Subcutaneous abdominal adipose tissue (tissue), 5 donors: ENCODE measurements around the gene THEM4.
A peak's percentile ranks its signal among the peaks of the same experiment; 100 is the strongest.

Source experiments
- H3K27ac ChIP-seq: one replicate; pipeline ENCODE4 v1.7.0; 2013; ENCODE audit warnings: low read depth, mild to moderate bottlenecking, inconsistent platforms, low read length, moderate library complexity
- H3K27me3 ChIP-seq, 5 donors: one replicate each; pipeline ENCODE4 v1.7.0; 2013; ENCODE audit warnings: low read length in 5 of 5, inconsistent platforms in 1 of 5; ENCODE audit not compliant: control insufficient read depth in 5 of 5, insufficient read depth in 4 of 5
- H3K36me3 ChIP-seq, 5 donors: one replicate each; pipeline ENCODE4 v1.7.0; 2013; ENCODE audit warnings: low read length in 5 of 5; ENCODE audit not compliant: control insufficient read depth in 5 of 5, insufficient read depth in 5 of 5
- H3K4me1 ChIP-seq, 5 donors: one replicate each; pipeline ENCODE4 v1.7.0; 2013; ENCODE audit warnings: low read length in 5 of 5, mild to moderate bottlenecking in 3 of 5, moderate library complexity in 1 of 5; ENCODE audit not compliant: control insufficient read depth in 5 of 5, insufficient read depth in 5 of 5
- H3K4me3 ChIP-seq, 5 donors: one replicate each; pipeline ENCODE4 v1.7.0; 2013; ENCODE audit warnings: low read length in 5 of 5, low read depth in 1 of 5
- H3K9ac ChIP-seq, 5 donors: one replicate each; pipeline ENCODE4 v1.7.0; 2013; ENCODE audit warnings: low read length in 5 of 5, mild to moderate bottlenecking in 4 of 5, moderate library complexity in 3 of 5
- H3K9me3 ChIP-seq, 5 donors: one replicate each; pipeline ENCODE4 v1.7.0; 2013; ENCODE audit warnings: low read length in 5 of 5; ENCODE audit not compliant: control insufficient read depth in 5 of 5
- donor health status: healthy.
- donor health status: healthy.
- donor health status: healthy.
- donor health status: healthy.
- donor health status: healthy.

Gene THEM4

GRCh38 chr1:151825204-151825603 is 84.1 kb downstream of the THEM4 start:
- peak overlapping the region in 1 of 5 donors; percentile 22 for H3K9ac ChIP-seq
- H3K36me3 ChIP-seq: no peaks in the 10 kb centered on the region
- H3K9me3 ChIP-seq: no peaks in the 10 kb centered on the region
- peak overlapping the region; percentile 41 for H3K27ac ChIP-seq
- no peak overlapping the region for H3K4me3 ChIP-seq
- peaks cover 0 to 3% (median 0%) of the 10 kb centered on the region in 5 donors for H3K27me3 ChIP-seq
- H3K4me1 ChIP-seq: peaks cover 0 to 54% (median 31%) of the 10 kb centered on the region in 5 donors
